HG03064 (cell line): ENCODE measurements around the gene HDAC2.
"Not testable (repeated sequence)": the region's sequence is repeated elsewhere in the genome, so short reads cannot be mapped to it uniquely, and the experiment has no call there.

Experiments
- ATAC-seq: cut with Tn5 transposase; IDR thresholded peaks from one replicate; pipeline ENCODE4 v1.9.1; 2021; ENCODE audit warnings: low read depth; ENCODE audit not compliant: unreplicated experiment

The HDAC2 gene

DNA sequence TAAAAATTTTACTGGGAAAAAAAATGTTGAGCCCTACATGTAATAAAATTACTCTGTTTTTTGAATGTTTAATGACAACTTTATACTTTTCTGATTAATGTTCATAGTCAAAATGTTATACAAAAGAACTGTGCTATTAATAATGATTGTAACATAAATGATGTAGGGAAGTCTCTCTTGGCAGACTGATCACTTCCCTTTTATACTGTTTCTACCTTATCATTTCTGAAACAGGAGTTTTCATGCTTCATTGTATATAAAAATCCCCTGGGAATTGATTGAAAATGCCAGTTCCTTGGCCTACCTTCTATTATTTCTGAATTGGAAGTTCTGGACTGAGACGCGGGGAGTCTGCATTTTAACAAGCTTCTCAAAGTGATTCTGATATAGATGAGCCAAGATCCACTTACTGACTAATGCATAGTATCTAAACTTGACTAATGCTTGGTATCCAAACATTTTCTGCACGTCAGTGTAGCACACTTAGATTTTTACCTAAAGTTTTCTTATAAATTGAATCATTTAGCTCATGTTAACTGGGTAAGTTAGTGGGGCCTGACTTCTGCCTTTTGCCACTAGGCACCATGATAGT, 7.2 kb upstream of the HDAC2 start:
- no peak for ATAC-seq

DNA sequence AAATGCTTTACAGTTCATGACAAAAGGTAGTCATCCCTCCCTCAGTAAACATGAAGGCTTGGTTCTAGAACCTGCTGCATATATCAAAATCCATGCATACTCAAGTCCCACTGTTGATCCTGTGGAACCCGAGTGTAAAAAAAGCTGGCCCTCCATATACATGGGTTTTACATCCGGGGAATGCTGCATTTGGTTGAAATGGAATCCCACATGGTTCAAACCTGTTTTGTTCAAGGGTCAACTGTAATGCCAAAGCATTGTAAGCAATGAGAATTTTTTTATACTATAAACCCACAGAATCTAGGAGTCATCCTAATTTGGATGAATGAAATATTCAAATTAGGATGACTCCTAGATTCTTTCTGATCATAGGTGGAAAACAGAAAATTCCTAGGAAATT, 5.9 kb upstream of the HDAC2 start:
- ATAC-seq, result no peak

DNA sequence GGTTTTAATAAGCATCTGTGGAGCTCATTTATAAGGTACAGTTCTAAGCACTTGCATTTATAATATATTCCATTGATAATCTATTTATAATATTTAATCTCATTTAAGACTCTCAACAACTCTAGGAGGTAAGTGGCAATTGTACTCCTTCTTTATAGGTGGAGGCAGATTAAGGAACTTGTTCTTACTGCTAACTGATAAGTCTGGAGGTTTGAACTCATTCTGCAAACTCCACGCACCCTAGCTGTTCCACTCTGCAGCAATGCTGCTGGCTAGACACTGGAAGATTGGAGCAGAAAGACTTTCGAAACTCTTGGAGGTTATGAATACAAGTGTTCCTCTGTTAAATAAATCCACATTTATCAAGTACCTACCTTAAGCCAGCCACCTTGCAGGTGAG, 793 bp upstream of the HDAC2 start:
- no peak for ATAC-seq

DNA sequence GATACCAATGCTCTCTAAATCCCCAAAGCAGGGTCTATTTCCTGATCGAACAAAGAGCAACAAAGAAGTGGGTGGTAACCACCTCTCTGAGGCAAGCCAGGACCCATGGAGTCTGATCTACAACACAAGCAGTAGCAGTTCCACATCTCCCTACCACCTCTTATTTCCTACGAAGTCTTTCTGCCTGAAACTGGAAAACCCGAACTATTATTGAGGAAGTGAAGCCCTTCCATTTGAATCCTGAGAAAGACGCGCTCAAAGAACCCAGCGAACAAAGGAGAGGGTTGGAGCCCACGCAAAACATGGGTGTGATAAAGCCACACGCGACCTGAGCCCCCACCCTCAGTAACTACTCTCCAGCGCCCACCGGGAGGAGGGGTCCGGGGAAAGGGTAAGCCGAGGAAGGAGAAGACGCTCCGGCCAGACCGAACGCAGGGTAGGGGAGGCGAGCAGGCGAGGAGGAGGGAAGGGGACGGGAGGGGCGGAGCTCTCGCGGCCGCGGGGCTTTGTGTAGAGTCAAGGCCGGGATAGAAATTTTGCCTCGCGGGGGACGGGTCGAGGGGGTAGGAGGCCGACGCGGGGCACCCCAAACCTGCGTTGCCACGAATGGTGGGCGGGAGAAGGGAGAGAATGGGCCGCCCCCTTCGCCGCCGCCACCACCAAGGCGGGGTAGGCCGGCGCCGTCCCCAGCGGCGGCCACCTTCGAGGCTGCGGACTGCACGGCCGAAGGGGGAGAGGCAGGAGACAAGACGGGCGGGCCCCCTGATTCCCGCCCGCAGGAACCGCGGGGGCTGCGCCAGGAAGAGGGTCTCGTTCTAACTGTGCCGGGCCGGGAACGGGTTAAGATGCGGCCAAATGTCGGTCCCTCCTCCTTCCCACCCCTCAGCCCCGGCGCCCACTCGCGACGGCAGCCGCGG, 802 bp downstream of the HDAC2 start:
- peak; percentile 40 for ATAC-seq

DNA sequence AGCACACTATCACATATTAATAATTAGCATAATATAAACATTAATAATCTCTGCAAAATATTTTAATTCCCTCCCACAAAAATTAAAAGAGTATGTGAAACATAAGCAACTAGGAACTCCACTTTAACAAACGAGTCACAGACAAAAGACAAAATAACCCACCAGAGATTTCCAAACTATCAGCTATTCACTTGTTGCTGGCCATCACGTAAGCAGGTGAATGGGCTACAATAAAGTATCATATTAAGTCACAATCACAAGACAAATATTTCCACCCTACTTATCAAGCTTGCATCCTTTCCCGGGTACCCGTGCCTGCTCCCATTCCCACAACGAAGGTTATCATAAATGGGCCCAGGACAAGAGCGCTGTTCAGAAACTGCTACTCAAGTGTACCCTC, 2.5 kb downstream of the HDAC2 start:
- no peak for ATAC-seq

DNA sequence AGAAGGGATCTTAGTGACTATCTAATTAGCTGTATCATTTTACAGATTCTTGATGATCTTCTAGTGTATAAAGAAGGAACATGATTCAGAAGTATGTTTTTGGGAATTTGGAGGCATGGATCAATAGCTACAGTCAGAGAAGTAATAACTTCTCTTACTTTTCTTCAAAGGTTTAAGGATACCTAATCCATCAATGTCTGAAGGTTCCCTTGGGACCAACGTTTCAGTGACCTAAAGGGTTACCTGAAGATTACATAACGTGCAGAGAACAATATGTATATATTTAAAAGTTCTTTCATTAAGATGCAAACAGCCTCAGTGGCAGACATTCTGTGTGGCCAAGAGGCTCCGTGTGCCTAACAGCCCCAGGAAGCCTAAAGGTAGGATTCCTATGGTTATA, 3.2 kb downstream of the HDAC2 start:
- no peak for ATAC-seq

DNA sequence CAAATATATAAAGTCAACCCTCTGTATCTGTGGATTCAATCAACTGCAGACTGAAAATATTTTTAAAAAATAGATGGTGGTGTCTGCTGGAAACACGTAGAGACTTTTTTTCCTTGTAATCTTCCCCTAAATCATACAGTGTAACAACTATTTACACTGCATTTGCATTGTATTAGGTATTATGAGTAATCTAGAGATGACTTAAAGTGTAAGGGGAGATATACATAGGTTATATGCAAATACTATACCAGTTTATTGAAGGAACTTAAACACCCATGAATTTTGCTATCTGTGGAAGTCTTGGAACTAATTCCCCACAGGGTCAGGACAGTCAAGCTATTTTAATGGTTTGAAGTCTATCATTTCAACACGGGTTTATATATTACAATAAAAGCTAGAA, 10.2 kb downstream of the HDAC2 start:
- ATAC-seq, result no peak

DNA sequence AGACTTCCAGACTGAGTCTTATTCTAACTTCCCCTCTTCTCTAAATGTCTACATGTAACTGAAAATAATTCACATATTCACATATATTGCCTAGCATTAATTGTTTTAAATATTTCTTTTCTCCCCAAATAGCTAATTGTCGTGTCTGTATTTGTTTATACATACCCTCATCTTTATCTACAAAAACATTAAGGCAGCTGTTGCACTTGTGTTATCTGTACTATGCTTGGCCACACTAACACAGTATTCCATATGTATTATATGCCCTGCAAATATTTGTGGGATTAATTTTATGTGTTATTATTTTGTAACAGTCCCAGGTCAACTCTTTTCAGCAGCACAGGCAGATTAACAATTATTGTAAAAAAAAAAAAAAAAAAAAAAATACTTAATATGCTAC, 11.7 kb downstream of the HDAC2 start:
- no peak for ATAC-seq

DNA sequence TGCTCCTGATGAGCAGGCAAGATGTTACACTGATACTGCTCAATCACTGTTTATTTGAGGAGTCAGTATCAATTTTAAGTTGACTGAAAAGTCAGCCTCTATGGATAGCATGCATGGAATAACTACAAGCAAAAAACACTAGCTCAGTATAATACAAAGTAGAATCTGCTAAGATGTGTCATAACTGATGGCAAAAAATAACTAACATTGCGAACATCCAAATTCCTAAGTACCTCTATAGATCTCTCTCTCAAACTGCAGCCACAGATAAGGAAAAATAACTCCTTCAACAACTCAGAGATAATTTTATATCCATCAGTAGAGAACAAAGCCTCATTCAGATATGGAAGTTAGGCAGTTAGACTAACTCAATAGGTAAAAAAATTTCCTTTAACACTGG, 16.3 kb downstream of the HDAC2 start:
- ATAC-seq, result no peak

DNA sequence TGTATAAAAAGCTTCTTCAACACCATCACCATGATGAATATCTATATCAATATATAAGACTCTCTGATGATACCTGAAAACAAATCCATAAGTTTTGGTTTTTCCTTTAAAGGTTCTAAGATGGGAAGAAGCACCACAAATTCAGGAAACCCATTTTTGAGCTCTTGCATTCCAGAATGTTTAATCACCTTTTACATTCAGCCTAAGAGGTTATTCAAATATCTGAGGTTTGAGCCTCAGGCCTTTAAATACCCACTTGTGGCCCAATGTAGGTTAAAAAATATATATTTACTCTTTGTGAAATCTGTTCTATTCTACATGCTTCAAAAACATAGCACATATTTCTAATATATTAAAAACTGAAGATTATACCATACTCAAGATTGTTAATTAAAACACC, 17.6 kb downstream of the HDAC2 start:
- ATAC-seq, result no peak

DNA sequence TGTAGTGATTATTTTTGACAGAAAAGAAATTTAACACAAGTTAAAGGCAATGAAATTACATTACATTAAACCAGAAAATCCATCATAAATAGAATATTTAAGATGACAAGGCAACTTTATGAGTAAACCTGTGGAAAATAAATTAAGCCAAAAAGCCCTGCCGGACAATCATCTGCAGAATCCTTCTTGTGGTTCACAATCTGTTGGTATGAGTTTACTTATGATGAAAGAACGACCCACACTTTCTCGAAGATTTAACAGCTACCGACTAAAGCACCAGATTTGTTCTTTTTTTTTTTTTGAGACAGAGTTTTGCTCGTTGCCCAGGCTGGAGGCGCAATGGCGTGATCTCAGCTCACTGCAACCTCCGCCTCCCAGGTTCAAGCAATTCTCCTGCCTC, 21.4 kb downstream of the HDAC2 start:
- ATAC-seq, result no peak

DNA sequence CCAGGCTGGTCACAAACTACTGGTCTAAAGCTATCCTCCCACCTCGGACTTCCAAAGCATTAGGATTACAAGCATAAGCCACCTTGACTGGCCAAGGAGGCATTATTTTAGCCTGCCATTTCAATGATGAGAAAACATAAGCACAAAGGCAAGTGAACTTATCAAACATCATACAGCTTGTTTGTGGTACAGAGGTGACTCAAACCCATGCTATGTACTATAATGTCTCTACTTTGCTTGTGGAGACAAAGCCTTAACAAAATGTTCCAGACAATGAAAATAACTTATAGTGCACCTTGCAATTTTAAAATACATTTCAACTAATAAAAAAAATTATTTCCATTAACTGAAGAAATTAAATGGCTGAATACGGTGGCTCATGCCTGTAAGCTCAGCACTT, 26.2 kb downstream of the HDAC2 start:
- ATAC-seq, result no peak

DNA sequence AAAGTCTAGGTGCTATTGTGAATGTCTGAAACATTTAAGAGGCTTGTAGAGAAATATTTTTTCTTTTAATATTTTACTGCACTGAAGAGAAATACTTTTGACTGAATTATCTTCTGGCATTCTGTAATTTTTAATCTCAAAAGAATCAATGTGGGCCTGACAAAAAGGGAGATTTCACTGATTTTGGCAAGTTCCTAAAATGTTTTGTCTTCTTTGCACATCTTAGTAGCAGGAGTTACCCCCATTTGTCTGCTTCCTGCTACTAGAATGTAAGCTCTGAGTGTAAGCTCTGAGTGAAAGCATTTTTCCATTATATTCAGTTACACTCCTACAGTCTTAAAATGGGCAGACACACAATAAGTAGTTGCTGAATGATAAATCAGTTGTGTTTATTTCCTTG, 31.1 kb downstream of the HDAC2 start:
- no peak for ATAC-seq

DNA sequence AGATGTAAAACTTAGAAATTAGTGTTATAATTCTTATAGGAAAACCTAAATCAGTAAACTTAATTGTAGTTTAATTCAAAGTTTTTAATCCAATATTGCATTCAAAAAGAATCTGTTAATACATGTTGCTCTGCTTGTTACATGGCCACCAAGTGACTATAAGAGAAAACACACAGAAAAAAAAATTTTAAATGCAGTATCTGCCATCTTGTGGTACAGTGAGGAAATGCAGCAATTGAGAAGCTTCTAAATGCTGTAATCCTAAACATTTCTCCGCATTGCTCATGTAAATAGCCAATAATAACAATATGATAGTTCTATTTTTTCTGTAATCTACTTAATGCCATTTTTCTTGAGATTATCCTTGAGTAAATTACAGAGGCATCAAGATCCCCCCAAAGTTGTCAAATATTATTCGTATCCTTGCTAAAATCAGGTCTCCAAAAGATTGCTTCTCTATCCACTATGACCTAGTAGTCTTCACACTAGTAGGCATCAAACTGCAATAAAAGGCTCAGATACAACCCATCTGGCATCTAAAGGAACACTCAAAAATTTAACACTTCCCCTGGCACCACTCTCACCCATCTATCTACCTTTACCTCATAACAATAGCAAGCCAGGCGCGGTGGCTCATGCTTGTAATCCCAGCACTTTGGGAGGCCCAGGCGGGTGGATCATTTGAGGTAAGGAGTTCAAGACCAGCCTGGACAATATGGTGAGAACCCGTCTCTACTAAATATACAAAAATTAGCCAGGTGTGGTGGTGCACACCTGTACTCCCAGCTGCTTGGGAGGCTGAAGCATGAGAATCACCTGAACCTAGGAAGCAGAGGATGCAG, 34.6 kb downstream of the HDAC2 start:
- peak; percentile 79 for ATAC-seq

DNA sequence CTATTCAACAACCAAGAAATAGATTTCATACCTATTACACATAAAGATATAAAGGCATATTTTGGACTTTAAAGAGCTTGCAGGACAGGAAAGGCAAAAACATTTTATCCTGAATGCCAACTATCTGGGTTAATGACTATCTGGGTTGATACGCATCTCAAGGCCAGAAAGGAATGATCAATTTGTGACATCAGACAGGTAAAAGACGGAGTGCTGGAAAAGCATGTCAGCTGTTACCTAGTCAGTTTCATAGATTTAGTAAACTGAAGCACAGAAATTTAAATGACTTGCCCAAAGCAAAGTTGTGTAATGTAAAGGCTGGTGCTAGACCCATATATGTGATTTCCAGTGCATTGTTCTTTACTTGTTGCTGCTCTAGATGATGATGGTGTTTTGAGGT, 36.8 kb downstream of the HDAC2 start:
- no peak for ATAC-seq

DNA sequence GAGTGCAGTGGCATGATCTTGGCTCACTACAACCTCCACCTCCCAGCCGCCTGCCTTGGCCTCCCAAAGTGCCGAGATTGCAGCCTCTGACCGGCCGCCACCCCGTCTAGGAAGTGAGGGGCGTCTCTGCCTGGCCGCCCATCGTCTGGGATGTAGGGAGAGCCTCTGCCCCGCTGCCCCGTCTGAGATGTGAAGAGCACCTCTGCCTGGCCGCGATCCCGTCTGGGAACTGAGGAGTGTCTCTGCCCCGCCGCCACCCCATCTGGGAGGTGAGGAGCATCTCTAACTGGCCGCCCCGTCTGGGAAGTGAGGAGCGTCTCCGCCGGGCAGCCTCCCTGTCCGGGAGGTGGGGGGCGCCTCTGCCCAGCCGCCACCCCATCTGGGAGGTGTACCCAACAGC, 39.0 kb downstream of the HDAC2 start:
- not testable (repeated sequence) for ATAC-seq

DNA sequence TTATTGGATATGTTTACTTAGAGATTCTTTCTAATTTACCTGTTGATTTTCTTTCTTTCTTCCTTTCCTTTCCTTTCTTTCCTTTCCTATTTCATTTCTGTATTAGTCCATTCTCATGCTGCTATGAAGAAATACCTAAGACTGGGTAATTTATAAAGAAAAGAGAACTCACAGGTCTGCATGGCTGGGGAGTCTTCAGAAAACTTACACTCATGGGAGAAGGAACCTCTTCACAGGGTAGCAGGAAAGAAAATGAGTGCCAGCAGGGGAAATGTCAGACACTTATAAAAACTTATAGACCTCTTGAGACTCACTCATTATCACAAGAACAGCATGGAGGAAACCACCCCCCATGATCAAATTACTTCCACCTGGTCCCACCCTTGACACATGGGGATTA, 40.8 kb downstream of the HDAC2 start:
- ATAC-seq, result no peak

DNA sequence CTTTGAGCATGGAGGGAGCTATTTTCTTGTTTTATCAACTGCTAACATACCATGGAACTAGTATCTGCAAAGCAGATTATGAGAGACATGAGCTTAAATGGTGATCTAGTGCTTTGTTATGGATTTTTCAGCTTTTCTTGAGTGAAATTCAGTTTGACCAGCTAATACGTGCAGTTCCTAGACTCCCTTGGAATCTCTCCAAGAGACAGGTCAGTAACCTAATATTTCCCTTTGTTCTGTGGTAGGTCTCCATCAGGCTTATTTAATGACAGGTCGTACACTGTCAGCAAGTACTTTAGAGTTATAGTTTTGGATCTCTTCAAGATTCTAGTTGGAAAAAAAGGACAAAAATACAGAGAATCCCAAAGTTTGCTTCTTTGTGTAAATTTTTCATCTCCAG, 43.9 kb downstream of the HDAC2 start:
- no peak for ATAC-seq

DNA sequence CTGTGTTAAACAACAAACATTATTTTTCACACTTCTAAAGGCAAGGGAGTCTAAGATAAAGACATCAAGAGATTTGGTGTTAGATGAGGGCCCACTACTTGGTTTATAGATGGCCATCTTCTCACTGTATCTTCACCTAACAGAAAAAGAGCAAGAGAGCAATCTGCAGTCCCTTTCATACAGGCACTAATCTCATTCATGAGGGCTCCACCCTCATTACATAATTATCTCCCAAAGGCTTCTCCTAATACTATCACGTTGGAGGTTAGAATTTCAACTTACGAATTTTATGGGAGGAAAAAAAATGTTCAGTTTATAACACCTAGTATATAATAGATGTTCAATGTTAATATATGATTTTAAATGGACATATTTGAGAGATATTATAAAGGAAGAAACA, 45.6 kb downstream of the HDAC2 start:
- ATAC-seq, result no peak

DNA sequence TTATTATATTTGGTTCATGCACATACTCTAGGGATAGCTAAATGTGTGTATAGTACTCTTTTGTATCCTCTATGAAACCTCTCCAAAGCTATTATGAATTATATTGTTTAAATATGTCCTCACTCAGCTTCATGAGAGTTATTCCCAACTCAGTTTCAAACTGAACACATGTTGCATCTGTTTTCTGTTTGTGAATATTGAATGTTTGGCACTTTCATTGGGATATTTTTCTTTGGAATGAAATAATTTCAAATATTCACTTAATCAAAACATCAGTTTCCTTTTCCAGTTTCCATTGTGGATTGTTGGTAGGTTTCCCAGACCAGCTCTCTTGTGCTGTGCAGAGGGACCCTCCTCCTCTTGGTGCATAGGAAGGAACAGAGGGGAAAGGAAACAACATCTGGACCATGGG, 46.6 kb downstream of the HDAC2 start:
- ATAC-seq, result no peak

DNA sequence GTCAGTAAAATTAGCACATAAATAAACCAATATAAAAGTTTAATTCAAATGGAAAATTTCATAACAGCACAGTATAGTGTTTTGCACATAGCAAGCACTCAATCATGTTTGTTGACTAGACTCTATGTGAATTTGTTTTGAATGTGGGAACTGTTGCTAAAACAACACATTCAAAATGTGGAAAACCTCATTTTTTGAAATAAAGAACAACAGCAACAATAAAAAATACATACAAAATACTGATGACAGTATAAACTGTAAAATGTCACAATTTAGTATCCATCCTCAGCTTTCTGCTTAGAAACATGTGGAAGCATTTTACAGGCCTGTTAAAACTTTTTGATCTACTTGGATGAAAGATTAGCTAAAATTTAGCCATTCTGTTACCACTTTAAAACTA, 47.4 kb downstream of the HDAC2 start:
- no peak for ATAC-seq
